ENCODE data around the gene PACSIN3. TPM values are rescaled to one million over a fixed set of nuclear protein-coding genes. Genes with fewer than 3 reads are reported as not detected.
A peak's percentile ranks its signal among the peaks of the same experiment; 100 is the strongest.

PACSIN3 gene
- total and polyA plus RNA-seq, 2 of the 13 experiments (the other 11 are each of a cell fraction or from before 2014, with no cell fraction given), result 47.9 to 93.3 TPM

DNA sequence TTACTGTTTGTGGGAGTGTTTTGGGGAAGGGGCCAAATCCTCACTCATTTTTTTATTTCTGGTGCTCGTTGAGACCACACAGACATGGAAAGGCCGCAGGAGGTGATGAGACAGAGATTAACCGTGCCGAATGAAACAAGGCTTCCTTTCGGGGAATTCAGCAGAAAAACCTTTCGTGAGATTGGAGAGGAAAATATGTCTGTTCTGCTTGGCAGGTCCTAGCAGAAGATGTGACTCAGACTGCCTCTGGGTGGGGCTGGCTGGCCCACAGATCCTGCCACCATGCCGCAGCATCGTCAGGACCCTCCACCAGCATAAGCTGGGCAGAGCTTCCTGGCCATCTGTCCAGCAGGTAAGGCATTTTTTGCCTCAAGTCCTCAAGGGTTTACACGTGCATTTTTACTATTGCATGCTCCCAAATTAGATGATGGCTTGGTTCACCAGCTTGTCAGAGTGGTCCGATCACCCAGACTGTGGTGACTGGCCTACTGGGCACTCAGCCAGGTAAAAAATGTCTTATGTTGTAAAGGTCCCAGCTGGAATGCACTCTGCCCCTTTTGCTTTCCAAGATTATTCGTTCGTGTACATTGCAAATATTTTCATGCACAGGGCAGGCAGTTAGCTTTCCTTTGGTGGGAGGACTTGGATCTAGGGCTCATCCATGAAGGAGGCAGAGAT, 30.0 kb upstream of the PACSIN3 start (continued):
- TF ChIP-seq, protein P1, sequence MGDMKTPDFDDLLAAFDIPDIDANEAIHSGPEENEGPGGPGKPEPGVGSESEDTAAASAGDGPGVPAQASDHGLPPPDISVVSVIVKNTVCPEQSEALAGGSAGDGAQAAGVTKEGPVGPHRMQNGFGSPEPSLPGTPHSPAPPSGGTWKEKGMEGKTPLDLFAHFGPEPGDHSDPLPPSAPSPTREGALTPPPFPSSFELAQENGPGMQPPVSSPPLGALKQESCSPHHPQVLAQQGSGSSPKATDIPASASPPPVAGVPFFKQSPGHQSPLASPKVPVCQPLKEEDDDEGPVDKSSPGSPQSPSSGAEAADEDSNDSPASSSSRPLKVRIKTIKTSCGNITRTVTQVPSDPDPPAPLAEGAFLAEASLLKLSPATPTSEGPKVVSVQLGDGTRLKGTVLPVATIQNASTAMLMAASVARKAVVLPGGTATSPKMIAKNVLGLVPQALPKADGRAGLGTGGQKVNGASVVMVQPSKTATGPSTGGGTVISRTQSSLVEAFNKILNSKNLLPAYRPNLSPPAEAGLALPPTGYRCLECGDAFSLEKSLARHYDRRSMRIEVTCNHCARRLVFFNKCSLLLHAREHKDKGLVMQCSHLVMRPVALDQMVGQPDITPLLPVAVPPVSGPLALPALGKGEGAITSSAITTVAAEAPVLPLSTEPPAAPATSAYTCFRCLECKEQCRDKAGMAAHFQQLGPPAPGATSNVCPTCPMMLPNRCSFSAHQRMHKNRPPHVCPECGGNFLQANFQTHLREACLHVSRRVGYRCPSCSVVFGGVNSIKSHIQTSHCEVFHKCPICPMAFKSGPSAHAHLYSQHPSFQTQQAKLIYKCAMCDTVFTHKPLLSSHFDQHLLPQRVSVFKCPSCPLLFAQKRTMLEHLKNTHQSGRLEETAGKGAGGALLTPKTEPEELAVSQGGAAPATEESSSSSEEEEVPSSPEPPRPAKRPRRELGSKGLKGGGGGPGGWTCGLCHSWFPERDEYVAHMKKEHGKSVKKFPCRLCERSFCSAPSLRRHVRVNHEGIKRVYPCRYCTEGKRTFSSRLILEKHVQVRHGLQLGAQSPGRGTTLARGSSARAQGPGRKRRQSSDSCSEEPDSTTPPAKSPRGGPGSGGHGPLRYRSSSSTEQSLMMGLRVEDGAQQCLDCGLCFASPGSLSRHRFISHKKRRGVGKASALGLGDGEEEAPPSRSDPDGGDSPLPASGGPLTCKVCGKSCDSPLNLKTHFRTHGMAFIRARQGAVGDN (CRISPR knock-in tag; IDR thresholded peaks at IDR 0.05), result peak; percentile 69
- TF ChIP-seq ZBTB1 (CRISPR knock-in tag; IDR thresholded peaks at IDR 0.05; ENCODE audit: borderline replicate concordance), result no peak
- TF ChIP-seq ZNF572 (CRISPR knock-in tag; IDR thresholded peaks at IDR 0.05), result no peak
- TF ChIP-seq ZNF280D (CRISPR knock-in tag; IDR thresholded peaks at IDR 0.05), result no peak
- TF ChIP-seq ZNF792 (CRISPR knock-in tag; IDR thresholded peaks at IDR 0.05), result no peak
- TF ChIP-seq CREBL2 (CRISPR knock-in tag; IDR thresholded peaks at IDR 0.05; ENCODE audit: borderline replicate concordance), result no peak
- no peak for TF ChIP-seq ZMAT3 (CRISPR knock-in tag; conservative IDR thresholded peaks at IDR 0.05)
- no peak for TF ChIP-seq GABPA (IDR thresholded peaks at IDR 0.05; ENCODE audit: low read depth, low read length)
- no peak for TF ChIP-seq GABPA (CRISPR knock-in tag; IDR thresholded peaks at IDR 0.05; ENCODE audit: low read depth)
- TF ChIP-seq, protein P2, sequence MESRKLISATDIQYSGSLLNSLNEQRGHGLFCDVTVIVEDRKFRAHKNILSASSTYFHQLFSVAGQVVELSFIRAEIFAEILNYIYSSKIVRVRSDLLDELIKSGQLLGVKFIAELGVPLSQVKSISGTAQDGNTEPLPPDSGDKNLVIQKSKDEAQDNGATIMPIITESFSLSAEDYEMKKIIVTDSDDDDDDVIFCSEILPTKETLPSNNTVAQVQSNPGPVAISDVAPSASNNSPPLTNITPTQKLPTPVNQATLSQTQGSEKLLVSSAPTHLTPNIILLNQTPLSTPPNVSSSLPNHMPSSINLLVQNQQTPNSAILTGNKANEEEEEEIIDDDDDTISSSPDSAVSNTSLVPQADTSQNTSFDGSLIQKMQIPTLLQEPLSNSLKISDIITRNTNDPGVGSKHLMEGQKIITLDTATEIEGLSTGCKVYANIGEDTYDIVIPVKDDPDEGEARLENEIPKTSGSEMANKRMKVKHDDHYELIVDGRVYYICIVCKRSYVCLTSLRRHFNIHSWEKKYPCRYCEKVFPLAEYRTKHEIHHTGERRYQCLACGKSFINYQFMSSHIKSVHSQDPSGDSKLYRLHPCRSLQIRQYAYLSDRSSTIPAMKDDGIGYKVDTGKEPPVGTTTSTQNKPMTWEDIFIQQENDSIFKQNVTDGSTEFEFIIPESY (CRISPR knock-in tag; IDR thresholded peaks at IDR 0.05), result no peak
- no peak for TF ChIP-seq ZNF660 (CRISPR knock-in tag; IDR thresholded peaks at IDR 0.05; ENCODE audit: borderline replicate concordance, low read depth)
- TF ChIP-seq PAXIP1 (CRISPR knock-in tag; conservative IDR thresholded peaks at IDR 0.05), result peak; percentile 47; the same call in 1 of the 2 replicates
- no peak for TF ChIP-seq GLI4 (CRISPR knock-in tag; IDR thresholded peaks at IDR 0.05; ENCODE audit: borderline replicate concordance)
- no peak for TF ChIP-seq ADNP (CRISPR knock-in tag; IDR thresholded peaks at IDR 0.05)
- no peak for TF ChIP-seq SRSF1 (optimal IDR thresholded peaks at IDR 0.05; ENCODE audit: low read depth, low read length)
- no peak for TF ChIP-seq PTBP1 (IDR thresholded peaks at IDR 0.05; ENCODE audit: low read depth, low read length, poor library complexity, severe bottlenecking)
